GM20000 (cell line): ENCODE measurements around the gene VEZT.
"Not testable (repeated sequence)": the region's sequence is repeated elsewhere in the genome, so short reads cannot be mapped to it uniquely, and the experiment has no call there.

Source experiments
- DNase-seq: peaks from one replicate; pipeline ENCODE4 v3.0.0; 2012; ENCODE audit warnings: low spot score
- CTCF ChIP-seq: IDR thresholded peaks from 2 replicates; pipeline ENCODE4 v1.5.1; 2012; ENCODE audit warnings: mild to moderate bottlenecking, control low read depth; ENCODE audit errors: extremely low read depth, missing control alignments

Gene VEZT

GRCh38 chr12:95191060-95191696 is 26.4 kb upstream of the VEZT start:
- no peak for TF ChIP-seq CTCF
- DNase-seq, result no peak

DNA sequence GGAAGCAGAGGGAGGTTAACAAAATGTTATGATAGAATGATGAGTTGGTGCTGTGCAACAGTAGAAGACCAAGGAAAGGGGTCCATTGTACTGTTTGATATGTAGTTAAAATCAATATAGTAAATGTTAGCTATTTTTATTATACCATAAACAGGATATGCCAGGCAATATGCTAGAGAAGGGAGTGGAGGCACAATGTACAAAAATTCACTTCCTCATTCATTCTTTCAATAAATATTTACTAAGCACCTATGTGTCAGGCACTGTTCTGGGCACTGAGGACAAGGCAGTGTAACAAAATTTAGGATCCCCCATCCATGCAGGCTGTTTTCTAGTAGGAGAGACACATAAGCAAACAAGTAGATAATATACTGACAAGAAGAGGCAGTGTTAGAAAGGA is 25.3 kb upstream of the VEZT start:
- DNase-seq, result no peak
- no peak for TF ChIP-seq CTCF

GRCh38 chr12:95193139-95193538 is 24.5 kb upstream of the VEZT start:
- TF ChIP-seq CTCF, result no peak
- DNase-seq, result no peak

DNA sequence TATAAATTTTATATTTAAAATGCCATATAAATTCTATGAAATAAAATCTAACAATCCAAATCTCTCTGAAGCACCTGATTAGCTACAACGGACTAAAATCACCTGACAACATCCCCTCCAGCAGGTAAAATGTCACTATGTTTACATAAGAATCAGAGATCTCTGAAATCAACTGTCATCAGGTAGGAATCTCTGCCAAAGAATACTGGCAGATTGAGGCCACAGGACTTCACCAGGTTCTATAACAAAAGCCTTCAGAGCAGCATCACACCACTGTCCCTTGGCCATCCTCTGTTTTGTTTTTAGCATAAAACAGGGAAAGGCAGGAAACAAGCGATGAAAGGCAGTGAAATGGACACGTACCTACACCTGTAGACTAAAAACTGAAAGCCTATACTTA is 22.5 kb upstream of the VEZT start:
- TF ChIP-seq CTCF, result no peak
- no peak for DNase-seq

GRCh38 chr12:95196875-95197569 is 20.6 kb upstream of the VEZT start:
- DNase-seq, result not testable (repeated sequence)

DNA sequence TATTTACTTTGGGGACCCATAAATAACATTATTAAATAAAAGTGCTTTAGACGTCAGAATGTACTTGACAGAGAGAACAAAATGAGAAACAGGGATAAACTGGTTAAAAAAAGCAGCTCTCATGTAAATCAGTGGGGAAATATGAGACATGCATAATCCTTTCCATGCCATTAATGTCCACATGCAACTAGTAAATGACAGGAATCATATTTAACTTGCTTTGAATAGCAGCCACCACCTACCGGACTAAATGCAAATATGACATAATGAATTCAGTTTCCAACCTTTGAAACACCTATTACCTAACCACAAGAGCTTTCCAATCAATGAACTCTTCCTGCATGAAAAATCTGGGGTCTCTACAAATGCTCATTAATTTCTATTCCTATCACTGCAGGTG is 20.0 kb upstream of the VEZT start:
- TF ChIP-seq CTCF, result no peak
- no peak for DNase-seq

GRCh38 chr12:95198914-95199313 is 18.7 kb upstream of the VEZT start:
- no peak for TF ChIP-seq CTCF
- peak; percentile 32 for DNase-seq
